A549 (cell line): ENCODE data around the gene TEDDM1. TPM values are rescaled to one million over a fixed set of nuclear protein-coding genes. Genes with fewer than 3 reads are reported as not detected.

Experiments
- ATAC-seq, 2 experiments: fragments of 200-7000 bp in 1 of 2; fragments of >200 bp in 1 of 2; cut with Nextera tagmentation in 1 of 2; cut with Tn5 transposase in 1 of 2; 3 replicates each; pipeline versions ENCODE4 v1.8.0 to v1.9.1; 2018 to 2020; ENCODE audit warnings: mild to moderate bottlenecking in 1 of 2, moderate library complexity in 1 of 2
- CTCF ChIA-PET: fragments of 300-600 bp; sonication (Branson Sonifier 250); formaldehyde crosslinking; extraction: SDS; loops from one replicate; lab custom pipeline; 2021; ENCODE audit warnings: antibody characterized with exemption, inconsistent platforms; lab: Yijun Ruan, JAX
- POLR2A ChIA-PET: fragments of 350-600 bp; formaldehyde crosslinking; extraction: SDS; loops from one replicate; lab custom pipeline; 2021; ENCODE audit warnings: antibody characterized with exemption, inconsistent platforms; lab: Yijun Ruan, JAX
- DNase-seq, 2 experiments: peaks; one replicate each; pipeline versions ENCODE4 v3.0.0 to v3.0.0-alpha.2; 2011 to 2016; ENCODE audit warnings: low read depth in 1 of 2, low spot score in 1 of 2
- FAIRE-seq: peaks from 2 replicates; lab custom pipeline; 2011; peaks lifted over from hg19 to GRCh38; lab: Jason Lieb, UNC
- H3K27ac ChIP-seq, 2 experiments: fragments of >200 bp; sonication (Bioruptor Twin); formaldehyde crosslinking; 3 replicates each; pipeline ENCODE4 v1.5.1; 2016 to 2017
- H3K4me1 ChIP-seq: fragments of >200 bp; sonication (Bioruptor Twin); formaldehyde crosslinking; 3 replicates; pipeline ENCODE4 v1.6.1; 2016
- H3K4me2 ChIP-seq: fragments of >200 bp; sonication (Bioruptor Twin); formaldehyde crosslinking; 3 replicates; pipeline ENCODE4 v1.6.1; 2016
- H3K4me3 ChIP-seq: fragments of >200 bp; sonication (Bioruptor Twin); formaldehyde crosslinking; 3 replicates; pipeline ENCODE4 v1.5.1; 2016
- H3K9me3 ChIP-seq: fragments of >200 bp; sonication (Bioruptor Twin); formaldehyde crosslinking; 3 replicates; pipeline ENCODE4 v1.6.1; 2016
- CBX2 ChIP-seq: fragments of 200-600 bp; sonication (generic); IDR thresholded peaks from 2 replicates; pipeline ENCODE4 v1.6.1; 2016; ENCODE audit warnings: low read depth, mild to moderate bottlenecking, borderline replicate concordance
- CBX8 ChIP-seq: fragments of 200-600 bp; sonication (generic); IDR thresholded peaks from 2 replicates; pipeline ENCODE4 v1.6.1; 2016
- CEBPB ChIP-seq, 2 experiments: fragments of >200 bp in 1 of 2; sonication (Bioruptor Twin) in 1 of 2; formaldehyde crosslinking in 1 of 2; IDR thresholded peaks; 2 replicates each; pipeline ENCODE4 v1.6.1; 2012 to 2016
- CHD4 ChIP-seq: fragments of 200-600 bp; sonication (generic); IDR thresholded peaks from 2 replicates; pipeline ENCODE4 v1.6.1; 2016; ENCODE audit warnings: antibody characterized with exemption, mild to moderate bottlenecking, borderline replicate concordance
- EHF ChIP-seq: fragments of 250-450 bp; sonication (Bioruptor Pico); IDR thresholded peaks from 2 replicates; pipeline ENCODE4 v1.5.0; 2020; ENCODE audit warnings: mild to moderate bottlenecking
- EHMT2 ChIP-seq: fragments of 200-600 bp; sonication (generic); IDR thresholded peaks from 2 replicates; pipeline ENCODE4 v1.6.1; 2016; ENCODE audit warnings: antibody characterized with exemption, low read depth, mild to moderate bottlenecking, moderate library complexity
- EP300 ChIP-seq, 2 experiments: fragments of >200 bp; sonication (Bioruptor Twin); formaldehyde crosslinking; IDR thresholded peaks; 2 replicates in 1 of 2; 3 replicates in 1 of 2; pipeline ENCODE4 v1.6.1; 2016 to 2017
- ESRRA ChIP-seq: fragments of 150-350 bp; IDR thresholded peaks from 2 replicates; pipeline ENCODE4 v1.6.1; 2014; ENCODE audit warnings: mild to moderate bottlenecking, low read length, borderline replicate concordance
- FOSB ChIP-seq: fragments of 250-450 bp; sonication (Bioruptor Pico); IDR thresholded peaks from 2 replicates; pipeline ENCODE4 v1.5.0; 2020; ENCODE audit warnings: mild to moderate bottlenecking, moderate library complexity
- FOSL2 ChIP-seq, 2 experiments: fragments of 450-650 bp in 1 of 2; fragments of >200 bp in 1 of 2; sonication (Bioruptor Twin) in 1 of 2; formaldehyde crosslinking; IDR thresholded peaks; 2 replicates each; pipeline versions ENCODE4 v1.5.0 to v1.6.1; 2016 to 2020; ENCODE audit warnings: mild to moderate bottlenecking in 1 of 2, moderate library complexity in 1 of 2
- FOXS1 ChIP-seq: fragments of 250-450 bp; sonication (Bioruptor Pico); IDR thresholded peaks from 2 replicates; pipeline ENCODE4 v1.5.0; 2020; ENCODE audit warnings: mild to moderate bottlenecking, moderate library complexity
- GATA3 ChIP-seq: IDR thresholded peaks from 2 replicates; pipeline ENCODE4 v1.6.1; 2012; ENCODE audit warnings: borderline replicate concordance
- HEYL ChIP-seq: fragments of 250-450 bp; sonication (Bioruptor Pico); IDR thresholded peaks from 2 replicates; pipeline ENCODE4 v1.8.0; 2021; ENCODE audit warnings: mild to moderate bottlenecking, moderate library complexity
- HOXB13 ChIP-seq: fragments of 250-450 bp; sonication (Bioruptor Pico); IDR thresholded peaks from 2 replicates; pipeline ENCODE4 v1.5.0; 2020; ENCODE audit warnings: low read depth, mild to moderate bottlenecking, moderate library complexity
- HOXB5 ChIP-seq: fragments of 250-450 bp; sonication (Bioruptor Pico); IDR thresholded peaks from 2 replicates; pipeline ENCODE4 v1.5.0; 2020; ENCODE audit warnings: mild to moderate bottlenecking, moderate library complexity
- JUN ChIP-seq, 2 experiments: fragments of >200 bp; sonication (Bioruptor Twin); formaldehyde crosslinking; IDR thresholded peaks; 2 replicates in 1 of 2; 3 replicates in 1 of 2; pipeline ENCODE4 v1.6.1; 2016 to 2017
- NPAS2 ChIP-seq: fragments of 250-450 bp; sonication (Bioruptor Pico); IDR thresholded peaks from 2 replicates; pipeline ENCODE4 v1.8.0; 2022; ENCODE audit warnings: mild to moderate bottlenecking, moderate library complexity, borderline replicate concordance
- PHF8 ChIP-seq: fragments of 200-600 bp; sonication (generic); IDR thresholded peaks from 2 replicates; pipeline ENCODE4 v1.6.1; 2016; ENCODE audit warnings: low read depth, mild to moderate bottlenecking, antibody characterized with exemption, moderate library complexity, borderline replicate concordance
- POLR2A ChIP-seq: IDR thresholded peaks from 2 replicates; pipeline ENCODE4 v1.6.1; 2012; ENCODE audit warnings: mild to moderate bottlenecking, low read length
- POLR2AphosphoS2 ChIP-seq: conservative IDR thresholded peaks from 2 replicates; pipeline ENCODE4 v1.6.1; 2012; ENCODE audit warnings: low read length, improper control_type of control experiment, inconsistent platforms
- RARB ChIP-seq: fragments of 250-450 bp; sonication (Bioruptor Pico); IDR thresholded peaks from 2 replicates; pipeline ENCODE4 v1.8.0; 2021; ENCODE audit warnings: mild to moderate bottlenecking, moderate library complexity
- RFX5 ChIP-seq: fragments of 450-650 bp; IDR thresholded peaks from 2 replicates; pipeline ENCODE4 v1.7.1; 2014; ENCODE audit warnings: antibody characterized with exemption, mild to moderate bottlenecking, moderate library complexity
- RNF2 ChIP-seq: fragments of 200-600 bp; sonication (generic); IDR thresholded peaks from 2 replicates; pipeline ENCODE4 v1.6.1; 2016; ENCODE audit warnings: low read depth, mild to moderate bottlenecking, antibody characterized with exemption, moderate library complexity, borderline replicate concordance
- TFCP2L1 ChIP-seq: fragments of 250-450 bp; sonication (Bioruptor Pico); IDR thresholded peaks from 2 replicates; pipeline ENCODE4 v1.5.0; 2021; ENCODE audit warnings: mild to moderate bottlenecking
- ZC3H11A ChIP-seq: fragments of 450-650 bp; IDR thresholded peaks from 2 replicates; pipeline ENCODE4 v1.6.1; 2014; ENCODE audit warnings: antibody characterized with exemption, mild to moderate bottlenecking
- ZFP36 ChIP-seq: fragments of 450-650 bp; IDR thresholded peaks from 2 replicates; pipeline ENCODE4 v1.6.1; 2014; ENCODE audit warnings: borderline replicate concordance; ENCODE audit not compliant: partially characterized antibody
- ZSCAN20 ChIP-seq: fragments of 250-450 bp; sonication (Bioruptor Pico); IDR thresholded peaks from 2 replicates; pipeline ENCODE4 v1.8.0; 2022; ENCODE audit warnings: mild to moderate bottlenecking, moderate library complexity
- WGBS: methylation state at CpG from one replicate; pipeline ENCODE4 v1.1.6; 2017; ENCODE audit errors: missing lambda C conversion rate; 5-methylcytosine and 5-hydroxymethylcytosine counted together
- polyA plus RNA-seq, 4 experiments: library from polyadenylated mRNA; depleted of rRNA in 3 of 4; stranded (reverse); fragments of >200 nt; fragmentation: RNase III in 1 of 4; extraction: RNeasy Plus Mini Kit Qiagen cat#74134 plus additional on column Dnase treatment in 1 of 4; gene quantifications; 2 replicates in 3 of 4; 3 replicates in 1 of 4; pipeline ENCODE4 v1.2.3, GENCODE V29; 2011 to 2017
- TF ChIP-seq, protein P1 (sequence below): fragments of 450-650 bp; IDR thresholded peaks from 2 replicates; pipeline ENCODE4 v1.6.1; 2014; ENCODE audit warnings: antibody characterized with exemption
- TF ChIP-seq, protein P2 (sequence below): fragments of 200-600 bp; sonication (generic); IDR thresholded peaks from 2 replicates; pipeline ENCODE4 v1.6.1; 2016; ENCODE audit warnings: antibody characterized with exemption, mild to moderate bottlenecking, moderate library complexity
- TF ChIP-seq, protein P3 (sequence below): fragments of >200 bp; sonication (Bioruptor Twin); formaldehyde crosslinking; IDR thresholded peaks from 3 replicates; pipeline ENCODE4 v1.5.1; 2016
- TF ChIP-seq, protein P4 (sequence below): fragments of >200 bp; sonication (Bioruptor Twin); formaldehyde crosslinking; IDR thresholded peaks from 3 replicates; pipeline ENCODE4 v1.6.1; 2016

Gene TEDDM1
- polyA plus RNA-seq, 2 of the 4 experiments (the other 2 are of a cell fraction), result not detected

DNA sequence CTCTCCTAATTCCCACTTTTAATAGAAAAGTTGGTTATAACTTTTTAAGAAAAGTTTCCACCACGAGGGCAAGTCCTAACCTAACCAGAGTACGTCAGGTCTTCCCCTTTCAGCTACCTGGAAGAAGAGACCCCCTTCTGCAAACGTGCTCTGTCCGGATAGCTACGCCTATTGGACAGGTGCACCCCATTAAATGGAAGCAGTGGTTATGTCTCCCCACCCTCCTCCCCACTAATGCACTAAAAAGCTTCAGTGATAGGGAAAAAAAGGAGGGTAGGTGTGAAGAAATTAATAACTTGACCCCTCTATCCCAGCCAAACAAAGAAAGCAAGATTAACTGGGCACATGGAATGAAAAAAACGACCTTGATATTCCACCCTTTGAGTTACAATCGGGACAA lies 16.5 kb downstream of the TEDDM1 start:
- 72% methylated on average over 7 of the region's 7 CpGs for WGBS
- Histone ChIP-seq H3K4me3 (no peak overlapping the region), H3K27ac (no peak overlapping the region), H3K9me3 (no peaks in the 10 kb centered on the region), H3K4me1 (no peaks in the 10 kb centered on the region), H3K4me2 (no peak overlapping the region)
- TF ChIP-seq, protein P1, sequence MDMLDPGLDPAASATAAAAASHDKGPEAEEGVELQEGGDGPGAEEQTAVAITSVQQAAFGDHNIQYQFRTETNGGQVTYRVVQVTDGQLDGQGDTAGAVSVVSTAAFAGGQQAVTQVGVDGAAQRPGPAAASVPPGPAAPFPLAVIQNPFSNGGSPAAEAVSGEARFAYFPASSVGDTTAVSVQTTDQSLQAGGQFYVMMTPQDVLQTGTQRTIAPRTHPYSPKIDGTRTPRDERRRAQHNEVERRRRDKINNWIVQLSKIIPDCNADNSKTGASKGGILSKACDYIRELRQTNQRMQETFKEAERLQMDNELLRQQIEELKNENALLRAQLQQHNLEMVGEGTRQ, result no peak
- no peak for TF ChIP-seq ZFP36
- no peak for TF ChIP-seq FOSB
- TF ChIP-seq RARB (CRISPR knock-in tag), result no peak
- TF ChIP-seq JUN (IDR thresholded peaks at IDR 0.05), result no peak
- no peak for TF ChIP-seq EP300 (IDR thresholded peaks at IDR 0.05)
- no peak for TF ChIP-seq GATA3
- no peak for TF ChIP-seq FOSL2 (IDR thresholded peaks at IDR 0.05)
- no peak for TF ChIP-seq FOSL2 (CRISPR knock-in tag; IDR thresholded peaks at IDR 0.05)
- TF ChIP-seq HOXB13, result no peak
- no peak for TF ChIP-seq ZSCAN20
- TF ChIP-seq EHF, result no peak
- TF ChIP-seq, protein P2, sequence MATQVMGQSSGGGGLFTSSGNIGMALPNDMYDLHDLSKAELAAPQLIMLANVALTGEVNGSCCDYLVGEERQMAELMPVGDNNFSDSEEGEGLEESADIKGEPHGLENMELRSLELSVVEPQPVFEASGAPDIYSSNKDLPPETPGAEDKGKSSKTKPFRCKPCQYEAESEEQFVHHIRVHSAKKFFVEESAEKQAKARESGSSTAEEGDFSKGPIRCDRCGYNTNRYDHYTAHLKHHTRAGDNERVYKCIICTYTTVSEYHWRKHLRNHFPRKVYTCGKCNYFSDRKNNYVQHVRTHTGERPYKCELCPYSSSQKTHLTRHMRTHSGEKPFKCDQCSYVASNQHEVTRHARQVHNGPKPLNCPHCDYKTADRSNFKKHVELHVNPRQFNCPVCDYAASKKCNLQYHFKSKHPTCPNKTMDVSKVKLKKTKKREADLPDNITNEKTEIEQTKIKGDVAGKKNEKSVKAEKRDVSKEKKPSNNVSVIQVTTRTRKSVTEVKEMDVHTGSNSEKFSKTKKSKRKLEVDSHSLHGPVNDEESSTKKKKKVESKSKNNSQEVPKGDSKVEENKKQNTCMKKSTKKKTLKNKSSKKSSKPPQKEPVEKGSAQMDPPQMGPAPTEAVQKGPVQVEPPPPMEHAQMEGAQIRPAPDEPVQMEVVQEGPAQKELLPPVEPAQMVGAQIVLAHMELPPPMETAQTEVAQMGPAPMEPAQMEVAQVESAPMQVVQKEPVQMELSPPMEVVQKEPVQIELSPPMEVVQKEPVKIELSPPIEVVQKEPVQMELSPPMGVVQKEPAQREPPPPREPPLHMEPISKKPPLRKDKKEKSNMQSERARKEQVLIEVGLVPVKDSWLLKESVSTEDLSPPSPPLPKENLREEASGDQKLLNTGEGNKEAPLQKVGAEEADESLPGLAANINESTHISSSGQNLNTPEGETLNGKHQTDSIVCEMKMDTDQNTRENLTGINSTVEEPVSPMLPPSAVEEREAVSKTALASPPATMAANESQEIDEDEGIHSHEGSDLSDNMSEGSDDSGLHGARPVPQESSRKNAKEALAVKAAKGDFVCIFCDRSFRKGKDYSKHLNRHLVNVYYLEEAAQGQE, result no peak
- TF ChIP-seq EHMT2, result no peak
- TF ChIP-seq, protein P3, sequence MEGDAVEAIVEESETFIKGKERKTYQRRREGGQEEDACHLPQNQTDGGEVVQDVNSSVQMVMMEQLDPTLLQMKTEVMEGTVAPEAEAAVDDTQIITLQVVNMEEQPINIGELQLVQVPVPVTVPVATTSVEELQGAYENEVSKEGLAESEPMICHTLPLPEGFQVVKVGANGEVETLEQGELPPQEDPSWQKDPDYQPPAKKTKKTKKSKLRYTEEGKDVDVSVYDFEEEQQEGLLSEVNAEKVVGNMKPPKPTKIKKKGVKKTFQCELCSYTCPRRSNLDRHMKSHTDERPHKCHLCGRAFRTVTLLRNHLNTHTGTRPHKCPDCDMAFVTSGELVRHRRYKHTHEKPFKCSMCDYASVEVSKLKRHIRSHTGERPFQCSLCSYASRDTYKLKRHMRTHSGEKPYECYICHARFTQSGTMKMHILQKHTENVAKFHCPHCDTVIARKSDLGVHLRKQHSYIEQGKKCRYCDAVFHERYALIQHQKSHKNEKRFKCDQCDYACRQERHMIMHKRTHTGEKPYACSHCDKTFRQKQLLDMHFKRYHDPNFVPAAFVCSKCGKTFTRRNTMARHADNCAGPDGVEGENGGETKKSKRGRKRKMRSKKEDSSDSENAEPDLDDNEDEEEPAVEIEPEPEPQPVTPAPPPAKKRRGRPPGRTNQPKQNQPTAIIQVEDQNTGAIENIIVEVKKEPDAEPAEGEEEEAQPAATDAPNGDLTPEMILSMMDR, result no peak
- TF ChIP-seq CEBPB (IDR thresholded peaks at IDR 0.05), result no peak
- TF ChIP-seq PHF8, result no peak
- no peak for TF ChIP-seq CBX2
- TF ChIP-seq RNF2, result no peak
- CTCF ChIA-PET, result interaction anchor here (0.8 to 2.8 kb wide), 2 partner anchors 12 to 299 kb away, joined by 3 to 13 read pairs; no protein-coding TSS in a partner anchor
- POLR2A ChIA-PET, result no interaction called here
- ATAC-seq (no peak), FAIRE-seq (no peak), DNase-seq (no peak)

DNA sequence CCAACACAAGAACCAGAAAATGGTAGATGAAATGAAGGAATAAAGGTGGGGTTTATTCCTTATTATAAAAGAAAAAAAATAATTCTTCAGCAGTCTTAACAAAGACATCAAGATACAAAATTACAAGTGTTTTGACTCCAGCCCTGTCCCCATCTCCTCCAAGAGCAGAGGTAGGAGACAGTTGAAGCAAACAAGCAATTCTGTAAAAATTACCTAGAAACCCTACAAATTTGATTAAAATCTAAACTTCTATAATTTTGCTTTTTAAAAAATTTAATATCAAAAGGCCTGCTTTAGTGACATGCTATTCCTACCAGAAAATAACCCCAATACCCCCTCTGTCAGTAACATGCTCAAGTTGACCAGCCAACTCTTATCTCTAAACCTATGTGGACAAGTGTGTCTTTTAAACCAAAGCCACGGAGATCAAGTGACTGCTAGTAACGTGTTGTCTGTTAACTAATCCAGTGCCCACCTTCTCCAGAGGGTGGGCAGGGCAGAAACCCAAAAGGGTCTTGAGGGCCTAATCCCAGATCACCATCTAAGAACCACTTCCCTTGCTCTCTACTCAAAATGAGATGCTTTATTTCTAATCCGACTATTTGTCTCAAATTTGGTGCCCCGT lies 17.3 kb downstream of the TEDDM1 start:
- no peaks in the 10 kb centered on the region for H3K9me3 ChIP-seq
- ChIA-PET POLR2A (no interaction called here), CTCF (interaction anchor here (1.1 to 2.8 kb wide), 2 partner anchors 13 to 240 kb away, joined by 3 to 13 read pairs; no protein-coding TSS in a partner anchor)
- no peak for FAIRE-seq
- H3K27ac ChIP-seq, result no peak overlapping the region
- TF ChIP-seq NPAS2 (CRISPR knock-in tag) (no peak), RNF2 (no peak), ZC3H11A (no peak), CBX8 (no peak), POLR2A (no peak), POLR2AphosphoS2 (no peak), EP300 (IDR thresholded peaks at IDR 0.05) (no peak), ESRRA (no peak), HOXB5 (CRISPR knock-in tag) (no peak), TFCP2L1 (no peak), RARB (CRISPR knock-in tag) (no peak), FOXS1 (no peak), HEYL (CRISPR knock-in tag) (no peak), CHD4 (no peak), CBX2 (no peak), RFX5 (no peak), GATA3 (no peak), HOXB13 (no peak)
- TF ChIP-seq, protein P4, sequence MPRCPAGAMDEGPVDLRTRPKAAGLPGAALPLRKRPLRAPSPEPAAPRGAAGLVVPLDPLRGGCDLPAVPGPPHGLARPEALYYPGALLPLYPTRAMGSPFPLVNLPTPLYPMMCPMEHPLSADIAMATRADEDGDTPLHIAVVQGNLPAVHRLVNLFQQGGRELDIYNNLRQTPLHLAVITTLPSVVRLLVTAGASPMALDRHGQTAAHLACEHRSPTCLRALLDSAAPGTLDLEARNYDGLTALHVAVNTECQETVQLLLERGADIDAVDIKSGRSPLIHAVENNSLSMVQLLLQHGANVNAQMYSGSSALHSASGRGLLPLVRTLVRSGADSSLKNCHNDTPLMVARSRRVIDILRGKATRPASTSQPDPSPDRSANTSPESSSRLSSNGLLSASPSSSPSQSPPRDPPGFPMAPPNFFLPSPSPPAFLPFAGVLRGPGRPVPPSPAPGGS, result no peak
- no peak for ATAC-seq
- H3K4me1 ChIP-seq, result no peaks in the 10 kb centered on the region
- no peak overlapping the region for H3K4me3 ChIP-seq
- DNase-seq, result no peak
- H3K4me2 ChIP-seq, result no peak overlapping the region
- WGBS, result 91% methylated on average over 4 of the region's 4 CpGs
